SK-N-SH (cell line): Measurements from ENCODE around the gene SLITRK2. TPM values are rescaled to one million over a fixed set of nuclear protein-coding genes. Genes with fewer than 3 reads are reported as not detected.

Experiments used
- CTCF ChIA-PET: fragments of 300-600, 350-600 bp; formaldehyde crosslinking; extraction: SDS; loops from one replicate; lab custom pipeline; 2021; lab: Yijun Ruan, JAX
- POLR2A ChIA-PET: fragments of 350-600 bp; sonication (Branson Sonifier 250); formaldehyde crosslinking; extraction: SDS; loops from one replicate; lab custom pipeline; 2020; ENCODE audit warnings: antibody characterized with exemption, inconsistent platforms; lab: Yijun Ruan, JAX
- DNase-seq: peaks from one replicate; pipeline ENCODE4 v3.0.0; 2012
- H2AFZ ChIP-seq: fragments of 200-600 bp; sonication (generic); 2 replicates; pipeline ENCODE4 v1.8.1; 2016; ENCODE audit warnings: antibody characterized with exemption, mild to moderate bottlenecking, low read depth
- H3F3A ChIP-seq: fragments of 200-600 bp; sonication (generic); replicated peaks from 2 replicates; pipeline ENCODE3; 2016; ENCODE audit warnings: antibody characterized with exemption, mild to moderate bottlenecking; ENCODE audit not compliant: insufficient read depth
- H3K27ac ChIP-seq, 2 experiments: fragments of 200-500 bp in 1 of 2; fragments of 200-600 bp in 1 of 2; sonication (Bioruptor generic) in 1 of 2; sonication (generic), shearing (Covaris generic) in 1 of 2; 2 replicates each; pipeline versions ENCODE4 v1.5.1 to v1.6.1; 2014 to 2016; ENCODE audit warnings: low read depth in 2 of 2, inconsistent platforms in 1 of 2, low read length in 1 of 2, mild to moderate bottlenecking in 1 of 2, mixed read lengths in 1 of 2
- H3K27me3 ChIP-seq: fragments of 200-600 bp; sonication (generic), shearing (Covaris generic); 2 replicates; pipeline ENCODE4 v1.6.1; 2016; ENCODE audit warnings: mixed run types; ENCODE audit not compliant: insufficient read depth
- H3K36me3 ChIP-seq, 2 experiments: fragments of 200-500 bp in 1 of 2; fragments of 200-600 bp in 1 of 2; sonication (Bioruptor generic) in 1 of 2; sonication (generic) in 1 of 2; replicated peaks in 1 of 2; 2 replicates each; pipeline versions ENCODE3 to v1.5.1; 2014 to 2016; ENCODE audit warnings: low read length in 1 of 2, mild to moderate bottlenecking in 1 of 2; ENCODE audit not compliant: insufficient read depth in 2 of 2, control insufficient read depth in 1 of 2
- H3K4me1 ChIP-seq, 2 experiments: fragments of 200-500 bp in 1 of 2; fragments of 200-600 bp in 1 of 2; sonication (Bioruptor generic) in 1 of 2; sonication (generic), shearing (Covaris generic) in 1 of 2; 2 replicates each; pipeline versions ENCODE4 v1.5.1 to v1.6.1; 2014 to 2016; ENCODE audit warnings: low read depth in 1 of 2, low read length in 1 of 2, mixed run types in 1 of 2; ENCODE audit not compliant: insufficient read depth in 2 of 2, control insufficient read depth in 1 of 2
- H3K4me2 ChIP-seq: fragments of 200-600 bp; sonication (generic), shearing (Covaris generic); 2 replicates; pipeline ENCODE4 v1.6.1; 2017; ENCODE audit warnings: mixed run types
- H3K4me3 ChIP-seq, 2 experiments: fragments of 200-500 bp in 1 of 2; fragments of 200-600 bp in 1 of 2; sonication (Bioruptor generic) in 1 of 2; sonication (generic), shearing (Covaris generic) in 1 of 2; 2 replicates each; pipeline versions ENCODE4 v1.5.1 to v1.8.1; 2014 to 2016; ENCODE audit warnings: low read depth in 2 of 2, inconsistent platforms in 1 of 2, low read length in 1 of 2, mild to moderate bottlenecking in 1 of 2, mixed read lengths in 1 of 2, moderate library complexity in 1 of 2
- H3K79me2 ChIP-seq: fragments of 200-600 bp; sonication (generic); 2 replicates; pipeline ENCODE4 v1.8.1; 2017; ENCODE audit warnings: mild to moderate bottlenecking; ENCODE audit not compliant: insufficient read depth
- H3K9ac ChIP-seq: fragments of 200-600 bp; sonication (generic); 2 replicates; pipeline ENCODE4 v1.6.1; 2017; ENCODE audit warnings: mixed run types
- H3K9me2 ChIP-seq: fragments of 200-600 bp; sonication (generic); 2 replicates; pipeline ENCODE4 v1.6.1; 2017; ENCODE audit warnings: mixed run types
- H3K9me3 ChIP-seq: fragments of 200-600 bp; sonication (generic); 2 replicates; pipeline ENCODE4 v1.6.1; 2017; ENCODE audit warnings: mixed run types, mild to moderate bottlenecking, moderate library complexity
- H4K20me1 ChIP-seq: fragments of 200-600 bp; sonication (generic); 2 replicates; pipeline ENCODE4 v1.6.1; 2017; ENCODE audit warnings: mild to moderate bottlenecking, mixed run types; ENCODE audit not compliant: insufficient read depth
- CHD2 ChIP-seq: fragments of 150-350 bp; IDR thresholded peaks from 2 replicates; pipeline ENCODE4 v1.6.1; 2018; ENCODE audit warnings: low read length; ENCODE audit not compliant: partially characterized antibody
- CTCF ChIP-seq: fragments of 200-600 bp; sonication (generic); IDR thresholded peaks from 2 replicates; pipeline ENCODE4 v1.6.1; 2017; ENCODE audit warnings: antibody characterized with exemption, mild to moderate bottlenecking, moderate library complexity
- EP300 ChIP-seq, 2 experiments: IDR thresholded peaks; 2 replicates each; pipeline versions ENCODE4 v1.4.0 to v1.6.1; 2012; ENCODE audit warnings: borderline replicate concordance in 1 of 2, low read depth in 1 of 2, low read length in 1 of 2
- EZH2phosphoT487 ChIP-seq: fragments of 200-600 bp; sonication (generic); IDR thresholded peaks from 2 replicates; pipeline ENCODE4 v1.6.1; 2017; ENCODE audit warnings: low read depth, mixed run types, mild to moderate bottlenecking, antibody characterized with exemption, moderate library complexity, borderline replicate concordance
- FOXM1 ChIP-seq: IDR thresholded peaks from 2 replicates; pipeline ENCODE4 v1.4.0; 2012; ENCODE audit warnings: low read depth, mild to moderate bottlenecking
- GABPA ChIP-seq: IDR thresholded peaks from 2 replicates; pipeline ENCODE4 v1.4.0; 2012; ENCODE audit warnings: low read depth, mild to moderate bottlenecking
- IRF3 ChIP-seq: fragments of 150-350 bp; IDR thresholded peaks from 2 replicates; pipeline ENCODE4 v1.6.1; 2016; ENCODE audit warnings: mild to moderate bottlenecking, low read depth, low read length
- MEF2A ChIP-seq: IDR thresholded peaks from 2 replicates; pipeline ENCODE4 v1.4.0; 2012; ENCODE audit warnings: low read depth, borderline replicate concordance
- NFIC ChIP-seq: IDR thresholded peaks from 2 replicates; pipeline ENCODE4 v1.4.0; 2012; ENCODE audit warnings: borderline replicate concordance
- NRF1 ChIP-seq: IDR thresholded peaks from 2 replicates; pipeline ENCODE4 v1.6.1; 2012; ENCODE audit warnings: low read depth, mild to moderate bottlenecking, low read length
- POLR2AphosphoS5 ChIP-seq: IDR thresholded peaks from 2 replicates; pipeline ENCODE4 v1.6.1; 2012; ENCODE audit warnings: low read depth, low read length
- RAD21 ChIP-seq: IDR thresholded peaks from 2 replicates; pipeline ENCODE4 v1.6.1; 2012; ENCODE audit warnings: mild to moderate bottlenecking, low read length
- RFX5 ChIP-seq: IDR thresholded peaks from 2 replicates; pipeline ENCODE4 v1.6.1; 2012; ENCODE audit warnings: mild to moderate bottlenecking, improper control_type of control experiment, low read length
- SIN3A ChIP-seq: IDR thresholded peaks from 2 replicates; pipeline ENCODE4 v1.6.1; 2012; ENCODE audit warnings: low read depth, mild to moderate bottlenecking, low read length, moderate library complexity, borderline replicate concordance
- WGBS: methylation state at CpG from one replicate; pipeline ENCODE4 v1.1.6; 2017; ENCODE audit warnings: low lambda C conversion rate; 5-methylcytosine and 5-hydroxymethylcytosine counted together
- polyA plus RNA-seq, 3 experiments: library from polyadenylated mRNA; depleted of rRNA; stranded (reverse); fragments of >200 nt; gene quantifications; 2 replicates each; pipeline ENCODE4 v1.2.3, GENCODE V29; 2012
- TF ChIP-seq, protein P1 (sequence below): IDR thresholded peaks from 2 replicates; pipeline ENCODE4; 2012

The SLITRK2 gene
- polyA plus RNA-seq, 1 of the 3 experiments (the other 2 are of a cell fraction) = not detected

GRCh38 chrX:145856181-145856580 is 38.6 kb downstream of the SLITRK2 start:
- Histone ChIP-seq H3K4me3 (no peak overlapping the region), H3K36me3 (no peaks in the 10 kb centered on the region), H3F3A (no peaks in the 10 kb centered on the region), H2AFZ (no peak overlapping the region), H4K20me1 (no peaks in the 10 kb centered on the region), H3K9me3 (no peaks in the 10 kb centered on the region), H3K79me2 (no peaks in the 10 kb centered on the region), H3K4me1 (no peaks in the 10 kb centered on the region), H3K9me2 (no peaks in the 10 kb centered on the region), H3K9ac (no peak overlapping the region), H3K27me3 (no peaks in the 10 kb centered on the region), H3K27ac (no peak overlapping the region), H3K4me2 (no peak overlapping the region)
- TF ChIP-seq MEF2A (no peak), RFX5 (no peak), SIN3A (no peak), GABPA (no peak), CTCF (no peak), FOXM1 (no peak), CHD2 (no peak)
- TF ChIP-seq, protein P1, sequence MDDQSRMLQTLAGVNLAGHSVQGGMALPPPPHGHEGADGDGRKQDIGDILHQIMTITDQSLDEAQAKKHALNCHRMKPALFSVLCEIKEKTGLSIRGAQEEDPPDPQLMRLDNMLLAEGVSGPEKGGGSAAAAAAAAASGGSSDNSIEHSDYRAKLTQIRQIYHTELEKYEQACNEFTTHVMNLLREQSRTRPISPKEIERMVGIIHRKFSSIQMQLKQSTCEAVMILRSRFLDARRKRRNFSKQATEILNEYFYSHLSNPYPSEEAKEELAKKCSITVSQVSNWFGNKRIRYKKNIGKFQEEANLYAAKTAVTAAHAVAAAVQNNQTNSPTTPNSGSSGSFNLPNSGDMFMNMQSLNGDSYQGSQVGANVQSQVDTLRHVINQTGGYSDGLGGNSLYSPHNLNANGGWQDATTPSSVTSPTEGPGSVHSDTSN = no peak
- ChIA-PET POLR2A (no interaction called here), CTCF (no interaction called here)
- WGBS = 5% methylated on average over 4 of the region's 4 CpGs
- DNase-seq = no peak

DNA sequence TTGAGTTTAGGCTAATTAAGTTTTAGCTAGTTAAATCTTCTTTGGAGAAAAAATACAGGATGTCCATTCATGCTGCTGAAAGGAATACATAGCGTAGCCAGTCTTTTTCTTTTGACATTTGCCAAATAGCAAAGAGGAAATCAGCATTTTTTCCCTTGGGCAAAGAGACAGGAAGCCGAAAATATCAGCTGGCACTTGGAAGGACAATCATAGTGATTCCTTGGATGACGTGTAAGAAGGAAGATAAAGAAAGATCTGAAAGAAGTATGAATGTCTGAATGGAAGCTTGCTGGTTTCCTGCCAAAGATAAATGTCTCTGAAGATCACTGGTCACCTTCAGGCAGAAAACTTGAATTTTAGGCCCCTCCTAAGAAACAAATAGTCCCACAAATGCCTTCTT is 44.2 kb downstream of the SLITRK2 start:
- Histone ChIP-seq H3K36me3 (no peaks in the 10 kb centered on the region), H4K20me1 (no peaks in the 10 kb centered on the region), H2AFZ (no peak overlapping the region), H3K9me3 (no peaks in the 10 kb centered on the region)
- DNase-seq = no peak
- POLR2A ChIA-PET = no interaction called here
- TF ChIP-seq FOXM1 (no peak), POLR2AphosphoS5 (no peak)
- TF ChIP-seq, all 33 proteins: peak for 0
- no peaks in the 10 kb centered on the region for H3F3A ChIP-seq
- no peaks in the 10 kb centered on the region for H3K4me1 ChIP-seq
- CTCF ChIA-PET = no interaction called here
- no peaks in the 10 kb centered on the region for H3K79me2 ChIP-seq
- no peaks in the 10 kb centered on the region for H3K9me2 ChIP-seq
- no peak overlapping the region for H3K4me2 ChIP-seq
- 4% methylated on average over 3 of the region's 3 CpGs for WGBS
- H3K4me3 ChIP-seq = no peak overlapping the region
- no peak overlapping the region for H3K27ac ChIP-seq
- no peak overlapping the region for H3K9ac ChIP-seq
- H3K27me3 ChIP-seq = no peaks in the 10 kb centered on the region

DNA sequence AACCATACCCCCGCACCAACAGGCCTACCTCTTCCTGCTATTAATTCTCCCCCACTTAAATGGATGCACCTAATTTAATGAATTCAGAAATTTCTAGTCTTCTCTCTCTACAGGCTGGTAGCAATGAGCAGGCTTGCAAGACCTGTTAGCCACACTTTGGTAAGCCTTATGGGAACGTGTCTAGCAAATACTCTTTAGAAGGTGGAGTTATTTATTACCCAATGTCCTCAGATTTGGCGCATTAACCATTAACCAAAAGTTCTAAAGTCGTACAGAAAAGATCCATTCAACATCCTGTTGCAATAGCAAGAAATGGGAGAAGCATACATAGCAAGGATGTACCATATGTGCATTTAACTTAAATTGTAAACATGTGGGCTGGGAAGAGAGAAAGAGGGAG is 47.5 kb downstream of the SLITRK2 start:
- no peak overlapping the region for H3K27ac ChIP-seq
- WGBS = 0% methylated on average over 4 of the region's 4 CpGs
- no peaks in the 10 kb centered on the region for H3K9me2 ChIP-seq
- TF ChIP-seq EP300 (IDR thresholded peaks at IDR 0.05; ENCODE audit: borderline replicate concordance in 1 of 2, low read depth in 1 of 2, low read length in 1 of 2) (no peak), CTCF (no peak), IRF3 (no peak), NFIC (no peak), NRF1 (no peak), RAD21 (no peak), EZH2phosphoT487 (no peak)
- TF ChIP-seq, protein P1 = no peak

More for the DNA sequence above, 47.5 kb downstream of the SLITRK2 start:
- no peaks in the 10 kb centered on the region for H3F3A ChIP-seq
- no peaks in the 10 kb centered on the region for H4K20me1 ChIP-seq
- DNase-seq = no peak
- H3K36me3 ChIP-seq = no peaks in the 10 kb centered on the region
- H3K4me1 ChIP-seq = no peaks in the 10 kb centered on the region
- H2AFZ ChIP-seq = no peak overlapping the region
- ChIA-PET CTCF (no interaction called here), POLR2A (no interaction called here)
- H3K79me2 ChIP-seq = no peaks in the 10 kb centered on the region
- H3K9ac ChIP-seq = no peak overlapping the region
- no peaks in the 10 kb centered on the region for H3K27me3 ChIP-seq
- H3K4me2 ChIP-seq = no peak overlapping the region
- H3K4me3 ChIP-seq = no peak overlapping the region
- H3K9me3 ChIP-seq = no peaks in the 10 kb centered on the region
